ENCODE results near the gene PRMT2. TPM values are rescaled to one million over a fixed set of nuclear protein-coding genes. Genes with fewer than 3 reads are reported as not detected.

The PRMT2 gene
- total and polyA plus RNA-seq, 11 donors, result 27.3 to 74.8 (median 53.1) TPM

DNA sequence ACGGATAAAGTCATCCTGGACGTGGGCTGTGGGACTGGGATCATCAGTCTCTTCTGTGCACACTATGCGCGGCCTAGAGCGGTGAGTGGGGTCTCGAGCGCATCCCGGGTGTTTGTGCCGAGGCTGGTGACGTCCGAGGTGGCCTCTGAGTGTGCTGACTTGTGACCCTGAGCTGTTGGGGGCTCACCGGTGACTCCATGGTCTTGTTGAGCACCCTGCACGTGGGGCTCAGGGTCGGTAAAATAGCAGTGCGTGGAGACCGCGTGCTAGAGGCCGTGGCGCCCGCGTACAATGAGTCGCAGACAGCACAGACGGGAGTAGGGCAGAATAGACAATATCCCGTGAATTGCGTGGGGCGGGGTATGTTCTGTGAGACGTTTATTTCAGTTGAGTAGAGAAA, 13.1 kb downstream of the PRMT2 start:
- peaks cover 0 to 14% (median 0%) of the 10 kb centered on the region in 12 donors for H3K4me1 ChIP-seq
- WGBS, 4 donors, result 94 to 95% (median 95%) methylated on average over 27 of the region's 27 CpGs
- intact Hi-C loops (cut with DNase I), result no loop called here

DNA sequence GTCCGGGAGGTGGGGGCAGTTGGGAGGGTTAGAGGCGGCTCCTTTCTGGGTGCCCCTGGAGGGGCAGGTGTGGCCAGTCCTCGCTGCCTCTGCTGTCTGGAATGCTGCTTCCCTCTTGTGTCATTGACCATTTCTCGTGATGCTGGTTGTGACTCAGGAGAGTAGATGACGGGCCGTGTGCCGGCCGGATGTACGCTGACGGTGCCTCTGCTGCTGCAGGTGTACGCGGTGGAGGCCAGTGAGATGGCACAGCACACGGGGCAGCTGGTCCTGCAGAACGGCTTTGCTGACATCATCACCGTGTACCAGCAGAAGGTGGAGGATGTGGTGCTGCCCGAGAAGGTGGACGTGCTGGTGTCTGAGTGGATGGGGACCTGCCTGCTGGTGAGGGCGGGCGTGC, 13.9 kb downstream of the PRMT2 start:
- DNase-seq (no peak), ATAC-seq (no peak)
- TF ChIP-seq POLR2A (IDR thresholded peaks at IDR 0.05), result no peak
- no peak for TF ChIP-seq CTCF (IDR thresholded peaks at IDR 0.05)
- 95% methylated on average over 14 to 19 of the region's 19 CpGs for WGBS, 4 donors
- H3K36me3 ChIP-seq, result peaks cover 0 to 100% (median 98%) of the 10 kb centered on the region in 9 donors
- no peak overlapping the region for H3K4me3 ChIP-seq
- intact Hi-C loops (cut with DNase I), result no loop called here
- no peaks in the 10 kb centered on the region for H3K27me3 ChIP-seq
- H3K27ac ChIP-seq, result no peak overlapping the region
- peaks cover 0 to 14% (median 0%) of the 10 kb centered on the region in 12 donors for H3K4me1 ChIP-seq
- H3K9me3 ChIP-seq, result peaks cover 0 to 5% (median 0%) of the 10 kb centered on the region in 12 donors

More for the DNA sequence above, 13.1 kb downstream of the PRMT2 start:
- no peak for DNase-seq
- Histone ChIP-seq H3K36me3 (peaks cover 0 to 100% (median 98%) of the 10 kb centered on the region in 9 donors), H3K4me3 (no peak overlapping the region), H3K27me3 (no peaks in the 10 kb centered on the region), H3K9me3 (no peaks in the 10 kb centered on the region), H3K27ac (no peak overlapping the region)
- TF ChIP-seq POLR2A (IDR thresholded peaks at IDR 0.05), result no peak
- TF ChIP-seq CTCF (IDR thresholded peaks at IDR 0.05), result no peak
- ATAC-seq, result no peak

- peak; percentile 84 to 89 (median 88) for ATAC-seq
Measured at GRCh38 chr21:46650476-46651098, 15.1 kb downstream of the PRMT2 start.

More at GRCh38 chr21:46650476-46651098, 15.1 kb downstream of the PRMT2 start:
- Histone ChIP-seq H3K36me3 (peaks cover 0 to 100% (median 98%) of the 10 kb centered on the region in 9 donors), H3K9me3 (peaks cover 0 to 18% (median 7%) of the 10 kb centered on the region in 12 donors), H3K27ac (peak overlapping the region in 1 of 12 donors; percentile 49), H3K4me1 (peaks cover 0 to 14% (median 0%) of the 10 kb centered on the region in 12 donors), H3K27me3 (no peaks in the 10 kb centered on the region), H3K4me3 (no peak overlapping the region)
- 56 to 70% (median 64%) methylated on average over 14 of the region's 14 CpGs for WGBS, 4 donors
- peak in 2 of 5 donors; percentile 54 to 69 for DNase-seq
- TF ChIP-seq CTCF (IDR thresholded peaks at IDR 0.05), result no peak
- intact Hi-C loops (cut with DNase I), result no loop called here

Measured in heart left ventricle (tissue), 16 donors.